Measurements from ENCODE around the gene CORT.

The CORT gene

DNA sequence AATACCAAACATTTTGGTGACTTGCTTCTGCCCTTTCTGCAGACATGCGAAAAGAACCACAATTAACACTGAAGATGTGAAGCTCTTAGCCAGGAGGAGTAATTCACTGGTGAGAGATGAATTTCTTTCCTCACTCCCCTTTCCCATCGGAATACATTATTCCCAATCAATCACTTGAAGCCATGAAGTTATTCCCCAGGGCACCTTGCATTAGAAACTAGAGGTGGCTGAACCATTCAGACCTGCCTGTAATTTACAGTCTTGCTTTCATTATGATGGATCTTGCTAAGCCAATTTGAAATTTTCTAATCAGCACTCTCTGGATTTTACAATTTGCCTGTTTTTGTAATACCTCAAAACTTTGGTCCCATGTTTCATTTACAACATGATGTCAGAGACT is 9.5 kb upstream of the CORT start:
- TF ChIP-seq, protein P1, sequence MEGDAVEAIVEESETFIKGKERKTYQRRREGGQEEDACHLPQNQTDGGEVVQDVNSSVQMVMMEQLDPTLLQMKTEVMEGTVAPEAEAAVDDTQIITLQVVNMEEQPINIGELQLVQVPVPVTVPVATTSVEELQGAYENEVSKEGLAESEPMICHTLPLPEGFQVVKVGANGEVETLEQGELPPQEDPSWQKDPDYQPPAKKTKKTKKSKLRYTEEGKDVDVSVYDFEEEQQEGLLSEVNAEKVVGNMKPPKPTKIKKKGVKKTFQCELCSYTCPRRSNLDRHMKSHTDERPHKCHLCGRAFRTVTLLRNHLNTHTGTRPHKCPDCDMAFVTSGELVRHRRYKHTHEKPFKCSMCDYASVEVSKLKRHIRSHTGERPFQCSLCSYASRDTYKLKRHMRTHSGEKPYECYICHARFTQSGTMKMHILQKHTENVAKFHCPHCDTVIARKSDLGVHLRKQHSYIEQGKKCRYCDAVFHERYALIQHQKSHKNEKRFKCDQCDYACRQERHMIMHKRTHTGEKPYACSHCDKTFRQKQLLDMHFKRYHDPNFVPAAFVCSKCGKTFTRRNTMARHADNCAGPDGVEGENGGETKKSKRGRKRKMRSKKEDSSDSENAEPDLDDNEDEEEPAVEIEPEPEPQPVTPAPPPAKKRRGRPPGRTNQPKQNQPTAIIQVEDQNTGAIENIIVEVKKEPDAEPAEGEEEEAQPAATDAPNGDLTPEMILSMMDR (IDR thresholded peaks at IDR 0.05; ENCODE audit: low read length, missing control alignments) = no peak
- no peak for DNase-seq (ENCODE audit: low read depth)
- H3K4me3 ChIP-seq (replicated peaks; ENCODE audit: low read depth, low read length) = no peak overlapping the region

DNA sequence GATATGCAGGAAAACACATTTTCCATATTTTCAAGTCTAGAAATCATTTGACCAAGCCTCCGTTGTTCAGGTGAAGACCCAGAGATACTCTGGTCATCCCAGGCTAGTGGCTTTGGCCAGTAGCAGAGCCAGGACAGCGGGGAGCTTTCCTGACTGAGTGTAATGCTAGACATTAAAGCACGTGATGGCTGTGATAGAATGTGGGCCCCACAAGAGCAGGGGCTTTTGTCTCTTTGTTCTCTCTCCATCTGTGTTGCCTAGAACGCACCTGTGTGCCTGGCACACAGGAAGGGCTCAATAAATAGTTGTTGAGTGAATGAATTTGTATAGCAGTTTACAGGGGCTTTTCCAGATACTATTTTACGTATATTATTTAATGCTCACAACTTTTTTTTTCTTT is 9.0 kb upstream of the CORT start:
- no peak for DNase-seq (ENCODE audit: low read depth)
- no peak overlapping the region for H3K4me3 ChIP-seq (replicated peaks; ENCODE audit: low read depth, low read length)
- TF ChIP-seq, protein P1 (IDR thresholded peaks at IDR 0.05; ENCODE audit: low read length, missing control alignments) = no peak

DNA sequence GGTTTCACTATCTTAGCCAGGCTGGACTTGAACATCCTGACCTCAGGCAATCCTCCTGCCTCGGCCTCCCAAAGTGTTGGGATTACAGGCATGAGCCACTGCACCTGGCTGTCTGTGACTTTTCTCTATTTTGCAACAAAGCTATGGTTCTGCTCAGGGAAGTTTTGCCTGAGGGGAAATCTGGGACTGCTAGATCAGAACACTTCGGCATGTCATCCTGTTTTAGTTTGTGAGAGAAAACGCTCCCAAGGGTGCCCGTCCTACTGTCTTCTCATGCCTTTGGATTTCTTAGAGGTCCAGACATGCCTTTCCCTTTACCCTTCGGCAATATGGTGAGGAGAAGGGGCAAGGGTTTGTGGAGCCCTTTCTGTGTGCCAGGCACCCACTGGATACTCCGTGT is 5.6 kb upstream of the CORT start:
- no peak for DNase-seq (ENCODE audit: low read depth)
- H3K4me3 ChIP-seq (replicated peaks; ENCODE audit: low read depth, low read length) = no peak overlapping the region
- TF ChIP-seq, protein P1 (IDR thresholded peaks at IDR 0.05; ENCODE audit: low read length, missing control alignments) = no peak

DNA sequence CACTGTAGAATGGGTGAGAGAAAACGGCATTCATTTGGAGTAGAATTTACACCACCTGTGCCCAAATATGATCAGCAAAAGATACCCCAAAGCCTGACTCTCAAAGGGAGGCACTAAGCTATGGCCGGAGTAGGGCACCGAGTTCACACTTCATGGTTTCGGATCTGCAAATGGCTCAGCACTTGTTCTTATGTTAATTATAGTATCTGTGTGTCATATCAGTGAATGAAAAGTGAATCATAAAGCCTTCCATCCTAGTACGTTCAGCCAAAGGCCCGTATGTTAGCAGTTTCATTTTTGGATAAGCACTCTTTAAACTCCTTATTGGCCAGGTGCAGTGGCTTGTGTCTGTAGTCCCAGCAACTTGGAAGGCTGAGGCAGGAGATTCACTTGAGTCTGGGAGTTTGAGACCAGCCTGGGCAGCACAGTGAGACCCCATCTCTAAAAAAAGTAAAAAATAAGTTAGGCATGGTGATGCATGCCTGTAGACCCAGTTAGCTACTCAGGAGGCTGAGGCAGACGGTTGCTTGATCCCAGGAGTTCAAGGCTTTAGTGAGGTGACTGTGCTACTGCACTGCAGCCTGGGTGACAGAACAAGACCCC is 4.9 kb upstream of the CORT start:
- no peak overlapping the region for H3K4me3 ChIP-seq (replicated peaks; ENCODE audit: low read depth, low read length)
- DNase-seq (ENCODE audit: low read depth) = no peak
- TF ChIP-seq, protein P1 (IDR thresholded peaks at IDR 0.05; ENCODE audit: low read length, missing control alignments) = no peak

DNA sequence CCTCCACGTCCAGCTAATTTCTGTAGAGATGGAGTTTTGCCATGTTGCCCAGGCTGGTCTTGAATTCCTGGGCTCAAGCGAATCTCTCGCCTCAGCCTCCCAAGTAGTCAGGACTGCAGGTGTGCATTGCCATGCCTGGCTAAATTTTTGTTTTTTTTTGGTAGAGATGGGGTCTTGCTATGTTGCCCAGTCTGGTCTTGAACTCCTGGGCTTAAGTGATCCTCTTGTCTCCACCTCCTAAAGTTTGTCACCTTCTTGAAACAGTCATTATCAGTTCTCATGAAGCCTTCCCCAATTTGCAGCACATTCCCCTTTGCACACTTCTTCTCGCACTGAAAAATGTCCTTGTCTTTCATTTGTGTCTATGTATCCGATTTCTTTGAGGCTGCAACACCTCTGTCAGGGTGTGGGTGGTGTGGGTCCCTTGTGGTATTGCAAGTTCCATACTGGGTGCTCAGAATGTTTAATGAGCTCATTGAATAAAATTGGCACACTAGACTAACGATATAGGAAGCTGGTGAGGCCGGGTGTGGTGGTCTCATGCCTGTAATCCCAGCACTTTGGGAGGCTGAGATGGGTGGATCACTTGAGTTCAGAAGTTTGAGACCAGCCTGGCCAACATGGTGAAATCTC is 2.9 kb upstream of the CORT start:
- TF ChIP-seq, protein P1 (IDR thresholded peaks at IDR 0.05; ENCODE audit: low read length, missing control alignments) = no peak
- no peak for DNase-seq (ENCODE audit: low read depth)
- H3K4me3 ChIP-seq (replicated peaks; ENCODE audit: low read depth, low read length) = no peak overlapping the region

DNA sequence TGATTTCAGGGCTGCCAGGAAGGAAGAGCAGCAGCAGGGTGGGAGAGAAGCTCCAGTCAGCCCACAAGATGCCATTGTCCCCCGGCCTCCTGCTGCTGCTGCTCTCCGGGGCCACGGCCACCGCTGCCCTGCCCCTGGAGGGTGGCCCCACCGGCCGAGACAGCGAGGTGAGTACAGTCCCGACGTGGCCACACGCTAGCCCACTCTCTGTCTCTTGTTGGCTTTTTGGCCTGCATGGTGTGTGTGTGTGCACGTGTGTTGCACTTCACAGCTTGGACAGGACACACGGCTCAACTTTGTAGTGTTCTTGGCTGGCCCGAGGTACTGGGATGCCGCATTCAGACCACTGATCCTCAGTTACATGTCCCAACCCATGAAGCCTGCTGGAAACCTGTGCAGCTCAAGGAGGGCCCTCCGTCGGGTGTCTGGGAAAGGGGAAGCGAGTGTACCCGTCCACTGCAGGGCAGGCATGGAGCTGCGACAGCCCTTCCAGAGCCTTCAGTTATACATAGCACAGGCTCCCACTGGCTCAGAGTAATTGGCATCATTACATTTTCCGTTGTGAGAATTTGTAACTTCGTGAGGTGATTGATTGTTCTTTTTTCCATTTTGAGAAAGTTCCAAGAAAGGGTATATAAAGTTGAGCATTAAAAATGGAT is 454 bp downstream of the CORT start:
- no peak overlapping the region for H3K4me3 ChIP-seq (replicated peaks; ENCODE audit: low read depth, low read length)
- DNase-seq (ENCODE audit: low read depth) = no peak
- TF ChIP-seq, protein P1 (IDR thresholded peaks at IDR 0.05; ENCODE audit: low read length, missing control alignments) = no peak
